ENCODE data around the gene GATAD2A.
A peak's percentile ranks its signal among the peaks of the same experiment; 100 is the strongest.

The GATAD2A gene

GRCh38 chr19:19362075-19362474 is 43.4 kb upstream of the GATAD2A start:
- no peak overlapping the region for H3K4me3 ChIP-seq (ENCODE audit: low read depth in 1 of 2, low read length in 1 of 2)
- TF ChIP-seq CTCF (IDR thresholded peaks at IDR 0.05): no peak
- peaks cover 21% of the 10 kb centered on the region for H3K36me3 ChIP-seq
- H3K4me1 ChIP-seq (ENCODE audit: control insufficient read depth in 1 of 2, insufficient read depth in 1 of 2, low read depth in 1 of 2, low read length in 1 of 2): peaks cover 24 to 28% of the 10 kb centered on the region in 2 experiments
- no peak overlapping the region for H3K27ac ChIP-seq
- no peaks in the 10 kb centered on the region for H3K27me3 ChIP-seq
- no peaks in the 10 kb centered on the region for H3K9me3 ChIP-seq

- no peaks in the 10 kb centered on the region for H3K27me3 ChIP-seq
- H3K27ac ChIP-seq: no peak overlapping the region
- no peak overlapping the region for H3K4me3 ChIP-seq (ENCODE audit: low read depth in 1 of 2, low read length in 1 of 2)
- H3K4me1 ChIP-seq (ENCODE audit: control insufficient read depth in 1 of 2, insufficient read depth in 1 of 2, low read depth in 1 of 2, low read length in 1 of 2): peaks cover 34 to 39% of the 10 kb centered on the region in 2 experiments
- no peaks in the 10 kb centered on the region for H3K36me3 ChIP-seq
- TF ChIP-seq CTCF (IDR thresholded peaks at IDR 0.05): peak; percentile 84
- no peaks in the 10 kb centered on the region for H3K9me3 ChIP-seq
Measured at GRCh38 chr19:19366434-19367396, 38.8 kb upstream of the GATAD2A start.

- TF ChIP-seq CTCF (IDR thresholded peaks at IDR 0.05): no peak
- H3K36me3 ChIP-seq: no peaks in the 10 kb centered on the region
- no peak overlapping the region for H3K4me3 ChIP-seq (ENCODE audit: low read depth in 1 of 2, low read length in 1 of 2)
- peaks cover 45 to 51% of the 10 kb centered on the region in 2 experiments for H3K4me1 ChIP-seq (ENCODE audit: control insufficient read depth in 1 of 2, insufficient read depth in 1 of 2, low read depth in 1 of 2, low read length in 1 of 2)
- H3K9me3 ChIP-seq: no peaks in the 10 kb centered on the region
- no peaks in the 10 kb centered on the region for H3K27me3 ChIP-seq
- H3K27ac ChIP-seq: no peak overlapping the region
Measured at GRCh38 chr19:19368087-19368486, 37.4 kb upstream of the GATAD2A start.

- H3K4me1 ChIP-seq (ENCODE audit: control insufficient read depth in 1 of 2, insufficient read depth in 1 of 2, low read depth in 1 of 2, low read length in 1 of 2): peaks cover 53 to 66% of the 10 kb centered on the region in 2 experiments
- no peaks in the 10 kb centered on the region for H3K36me3 ChIP-seq
- H3K27ac ChIP-seq: no peak overlapping the region
- H3K27me3 ChIP-seq: no peaks in the 10 kb centered on the region
- TF ChIP-seq CTCF (IDR thresholded peaks at IDR 0.05): no peak
- H3K4me3 ChIP-seq (ENCODE audit: low read depth in 1 of 2, low read length in 1 of 2): no peak overlapping the region
- H3K9me3 ChIP-seq: no peaks in the 10 kb centered on the region
Measured at GRCh38 chr19:19371059-19371458, 34.4 kb upstream of the GATAD2A start.

GRCh38 chr19:19372656-19373416 is 32.6 kb upstream of the GATAD2A start:
- no peaks in the 10 kb centered on the region for H3K9me3 ChIP-seq
- no peaks in the 10 kb centered on the region for H3K36me3 ChIP-seq
- peak overlapping the region; percentile 31 to 42 for H3K4me3 ChIP-seq (ENCODE audit: low read depth in 1 of 2, low read length in 1 of 2)
- H3K4me1 ChIP-seq (ENCODE audit: control insufficient read depth in 1 of 2, insufficient read depth in 1 of 2, low read depth in 1 of 2, low read length in 1 of 2): peaks cover 51 to 63% of the 10 kb centered on the region in 2 experiments
- peak overlapping the region; percentile 87 for H3K27ac ChIP-seq
- no peak for TF ChIP-seq CTCF (IDR thresholded peaks at IDR 0.05)
- no peaks in the 10 kb centered on the region for H3K27me3 ChIP-seq

Measured in neutrophil (primary cell).